Measurements from ENCODE around the gene KRT14.
"Not testable (repeated sequence)": the region's sequence is repeated elsewhere in the genome, so short reads cannot be mapped to it uniquely, and the experiment has no call there.

KRT14 gene

DNA sequence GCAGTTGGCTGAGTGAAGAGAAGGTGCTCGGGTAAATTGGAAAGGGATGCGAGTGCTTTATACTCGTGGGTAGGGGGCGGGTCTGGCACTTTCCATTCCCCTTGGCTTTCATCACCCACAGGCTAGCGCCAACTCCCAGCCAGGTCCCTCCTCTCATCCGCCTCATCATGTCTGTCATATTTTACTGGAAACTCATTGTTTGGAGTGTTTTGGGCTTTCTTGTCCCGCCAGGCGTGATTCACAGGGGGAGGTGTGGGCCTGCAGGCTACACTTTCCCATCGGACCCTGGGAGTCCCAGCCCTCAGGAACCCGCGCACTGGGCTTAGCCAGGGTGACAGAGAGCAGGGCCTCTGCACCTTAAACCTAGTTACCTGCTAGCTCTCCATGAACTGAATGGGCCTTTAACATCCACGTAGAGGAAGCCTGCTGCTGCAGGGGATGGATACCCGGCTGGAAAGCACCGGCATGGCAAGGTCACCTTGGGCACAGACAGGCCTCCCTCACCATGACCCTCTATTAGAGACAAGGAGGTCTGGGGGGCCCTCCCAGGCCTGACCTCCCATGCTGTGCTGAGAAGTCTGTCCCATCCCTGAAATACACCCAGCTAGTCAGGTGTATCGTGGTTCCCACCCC is at the start of gene KRT14:
KRT14 (minus strand) TSS at position 33 of the 633 bp plus-strand sequence. CDS start 61 bp downstream, outside the sequence.
- DNase-seq (ENCODE audit: low read depth) = no peak

DNA sequence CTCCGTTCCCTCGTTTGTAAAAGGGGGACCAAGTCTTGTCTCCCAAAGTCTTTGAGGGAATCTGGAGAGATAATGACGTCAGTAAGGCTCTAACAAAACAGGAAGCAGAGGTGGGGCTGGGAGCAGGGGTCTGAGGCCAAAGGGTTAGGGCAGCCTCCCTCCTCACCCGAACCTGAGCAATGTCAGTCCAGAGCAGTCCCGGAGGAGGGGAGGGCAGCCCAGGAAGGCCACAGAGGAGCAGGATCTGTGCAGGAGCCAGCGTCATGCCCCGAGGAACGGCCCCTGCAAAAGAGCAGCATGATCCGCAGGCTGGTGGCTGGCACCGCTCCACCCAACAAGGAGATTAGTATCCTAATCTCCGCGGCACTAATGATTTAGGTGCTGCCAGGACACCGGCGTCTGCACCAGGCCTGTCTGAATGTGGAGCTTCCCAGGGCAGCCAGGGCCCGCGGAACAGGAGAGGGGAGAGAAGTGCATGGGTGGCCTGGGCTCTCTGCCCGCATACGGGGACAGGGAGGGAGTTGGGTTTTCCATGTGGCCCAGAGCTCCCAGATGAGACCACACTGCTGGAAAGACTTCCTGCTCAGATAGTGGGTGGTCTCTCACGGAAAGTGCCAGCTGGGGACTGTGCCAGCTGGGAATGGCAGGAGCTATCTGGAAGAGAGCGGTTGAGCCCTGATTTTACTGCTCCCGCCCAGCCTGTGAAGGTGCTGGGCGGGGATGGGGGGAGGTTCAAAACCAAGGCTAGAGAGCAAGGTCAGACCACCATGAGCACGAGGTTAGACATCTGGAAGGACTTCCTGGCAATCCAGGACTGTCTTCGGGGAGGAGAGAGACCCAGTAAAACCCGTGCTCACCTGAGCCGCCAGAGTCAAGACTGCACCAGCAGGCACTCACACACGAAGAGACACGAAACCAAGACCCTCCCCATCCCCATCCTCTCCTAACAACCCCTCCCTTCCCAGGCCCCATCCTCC is 48.7 kb upstream of the KRT14 start:
- DNase-seq (ENCODE audit: low read depth) = no peak

DNA sequence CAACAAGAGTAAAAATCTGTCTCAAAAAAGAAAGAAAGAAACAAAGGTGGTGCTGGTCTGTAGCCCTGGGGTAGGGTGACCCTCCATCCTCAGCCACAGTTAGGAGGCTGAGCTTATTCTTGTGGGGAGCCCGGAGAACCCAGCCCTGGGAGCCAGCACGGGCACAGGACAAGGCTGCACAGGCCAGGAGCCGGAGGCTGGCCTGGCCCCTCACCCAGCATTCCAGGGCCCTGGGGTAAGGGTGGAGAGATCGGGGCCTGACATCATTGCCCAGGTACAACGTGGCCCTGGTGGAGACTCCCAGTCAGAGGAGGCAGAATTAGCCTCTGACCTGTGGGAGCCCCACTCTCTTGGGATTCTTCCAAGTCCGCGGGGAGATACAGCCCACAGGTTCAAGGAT is 47.9 kb upstream of the KRT14 start:
- DNase-seq (ENCODE audit: low read depth) = no peak

DNA sequence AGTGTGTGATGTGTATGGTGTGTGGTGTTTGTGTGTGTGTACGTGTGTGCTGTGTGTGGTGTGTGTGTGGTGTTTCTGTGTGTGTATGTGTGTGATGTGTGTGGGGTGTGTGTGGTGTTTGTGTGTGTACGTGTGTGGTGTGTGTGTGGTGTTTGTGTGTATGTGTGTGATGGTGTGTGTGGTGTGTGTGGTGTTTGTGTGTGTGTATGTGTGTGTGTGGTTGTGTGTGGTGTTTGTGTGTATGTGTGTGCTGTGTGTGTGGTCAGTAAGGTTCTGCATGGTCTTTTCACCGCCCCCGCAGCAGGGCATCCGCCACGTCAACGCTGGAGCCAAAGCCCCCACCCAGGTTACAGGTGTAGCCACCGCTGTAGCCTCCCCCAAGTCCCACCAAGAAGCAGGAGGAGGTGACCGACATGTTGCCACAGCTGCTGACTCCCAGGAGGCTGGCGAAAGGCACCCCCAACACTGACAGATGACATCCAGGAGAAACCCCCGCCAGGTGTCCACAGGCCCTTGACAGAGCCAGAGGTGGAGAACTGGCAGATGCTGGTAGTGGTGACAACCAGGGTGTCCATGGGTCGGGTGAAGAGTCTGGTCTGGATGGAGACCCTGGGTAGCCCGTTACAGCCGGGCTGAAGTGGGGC is 47.0 kb upstream of the KRT14 start:
- DNase-seq (ENCODE audit: low read depth) = no peak

DNA sequence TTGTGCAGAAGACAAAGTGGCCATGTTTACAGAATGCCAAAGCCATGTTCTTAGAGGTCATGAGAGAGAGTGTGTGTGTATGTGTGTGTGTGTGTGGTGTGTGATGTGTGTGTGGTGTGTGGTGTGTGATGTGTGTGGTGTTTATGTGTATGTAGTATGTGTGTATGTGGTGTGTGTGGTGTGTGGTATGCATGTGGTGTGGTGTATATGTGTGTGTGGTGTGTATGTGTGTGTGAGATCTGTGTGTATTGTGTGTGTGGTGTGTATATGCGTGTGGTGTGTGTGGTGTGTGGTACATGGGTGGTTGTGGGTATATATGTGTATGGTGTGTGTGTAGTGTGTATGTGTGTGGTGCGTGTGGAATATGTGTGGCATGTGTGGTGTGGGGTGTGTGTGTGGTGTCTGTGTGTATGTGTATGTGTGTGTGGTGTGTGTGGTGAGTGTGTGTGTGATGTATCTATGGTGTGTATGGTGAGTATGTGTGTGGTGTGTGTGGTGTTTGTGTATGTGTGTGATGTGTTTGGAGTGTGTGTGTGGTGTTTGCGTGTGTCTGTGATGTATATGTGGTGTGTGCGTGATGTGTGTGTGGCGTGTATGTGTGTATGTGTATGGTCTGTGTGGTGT is 45.9 kb upstream of the KRT14 start:
- DNase-seq (ENCODE audit: low read depth) = no peak

DNA sequence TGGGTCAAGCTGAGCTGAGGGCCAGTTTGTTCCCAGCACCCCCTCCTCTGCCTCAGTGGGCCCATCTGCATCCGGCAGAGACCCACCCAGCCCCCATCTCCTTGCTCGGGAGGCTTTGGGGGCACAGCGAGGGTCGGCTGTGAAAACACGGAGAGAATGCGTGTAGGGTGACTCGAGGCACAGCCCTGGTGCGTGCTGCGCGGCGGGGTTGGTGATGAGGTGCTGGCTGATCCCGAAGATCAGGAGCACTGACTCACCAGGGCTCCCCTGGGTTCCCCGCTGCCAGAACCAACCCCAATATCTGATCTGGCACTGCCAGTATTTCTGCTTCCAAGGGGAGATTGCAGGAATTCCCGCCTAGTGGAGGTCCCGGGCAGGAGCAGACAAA is 45.2 kb upstream of the KRT14 start:
- DNase-seq (ENCODE audit: low read depth) = no peak

DNA sequence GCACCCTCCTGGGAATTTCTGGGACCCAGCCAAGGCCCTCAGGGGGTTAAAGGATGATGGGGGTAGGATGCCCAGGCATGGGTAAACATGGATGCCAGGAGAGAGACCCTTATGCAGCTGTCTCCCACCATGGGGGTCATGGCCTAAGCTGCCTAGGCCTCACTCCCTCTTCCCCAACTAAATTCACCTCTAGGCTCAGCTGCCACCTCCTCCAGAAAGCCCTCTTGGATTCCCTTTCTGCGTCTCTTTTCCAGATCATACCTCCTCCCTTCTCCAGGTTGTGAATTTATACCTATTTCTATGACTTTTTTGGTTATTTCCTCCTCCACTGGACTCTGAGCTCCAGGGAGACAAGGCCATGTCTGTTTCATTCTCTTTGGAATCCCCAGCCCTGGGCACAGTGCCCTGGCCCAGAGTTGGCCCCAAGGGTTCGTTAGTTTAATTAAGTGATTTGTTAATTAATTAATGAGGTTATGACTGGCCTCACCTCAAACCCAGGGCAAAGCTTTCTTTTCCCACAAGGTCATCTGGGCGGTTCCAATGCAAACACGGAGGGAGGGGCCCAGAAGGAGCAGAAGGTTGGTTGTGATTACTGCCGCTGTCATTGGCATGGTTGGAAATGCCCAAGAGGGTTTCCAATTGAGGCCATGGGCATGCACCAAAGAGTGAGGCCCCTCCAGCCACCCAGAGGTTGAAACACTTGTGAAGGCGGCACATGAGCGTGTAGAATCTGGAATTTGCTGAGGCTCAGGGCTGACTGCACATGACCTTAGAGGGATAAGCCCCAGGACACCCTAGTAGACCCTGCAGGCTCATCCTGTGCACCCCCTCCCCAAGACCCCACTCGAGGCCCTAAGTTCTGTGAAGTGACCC is 44.6 kb upstream of the KRT14 start:
- no peak for DNase-seq (ENCODE audit: low read depth)

DNA sequence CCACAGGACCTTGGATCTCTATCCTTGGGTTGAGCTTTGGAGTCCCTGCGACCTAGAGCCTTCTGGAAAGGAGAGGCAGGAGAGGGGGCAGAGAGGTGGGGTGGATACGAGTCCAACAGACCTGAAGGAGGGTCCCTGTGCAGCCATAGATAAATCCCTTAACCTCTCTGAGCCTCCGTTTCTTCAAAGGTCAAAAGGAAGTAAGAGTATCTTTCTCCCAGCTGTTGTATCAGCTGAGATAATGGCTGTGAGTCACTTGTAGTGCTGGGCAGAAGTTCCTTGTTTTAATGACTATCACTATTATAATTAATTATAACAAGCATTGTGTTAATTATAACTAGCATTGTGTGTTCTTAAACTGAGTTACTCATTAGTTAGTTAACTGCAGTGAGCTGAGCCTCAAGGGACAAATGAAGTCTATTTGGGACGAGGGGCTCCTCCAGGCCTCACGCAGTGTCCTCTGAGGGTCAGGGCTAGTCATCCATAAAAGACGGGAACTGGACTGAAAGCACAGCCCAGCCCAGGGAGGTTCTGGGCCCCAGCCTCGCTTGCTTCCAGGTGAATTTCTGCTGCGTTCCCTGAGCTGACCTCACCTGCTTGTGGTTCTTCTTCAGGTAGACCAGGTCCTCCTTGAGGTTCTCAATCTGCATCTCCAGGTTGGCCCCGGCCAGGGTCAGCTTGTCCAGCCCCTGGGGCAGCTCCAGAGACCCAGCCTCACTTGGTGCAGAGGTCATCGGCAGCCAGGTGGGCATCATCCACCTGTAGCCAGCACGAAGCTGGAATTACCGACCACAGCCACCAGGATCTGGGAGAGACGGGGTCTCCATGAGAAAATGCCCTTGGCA is 43.4 kb upstream of the KRT14 start:
- no peak for DNase-seq (ENCODE audit: low read depth)

DNA sequence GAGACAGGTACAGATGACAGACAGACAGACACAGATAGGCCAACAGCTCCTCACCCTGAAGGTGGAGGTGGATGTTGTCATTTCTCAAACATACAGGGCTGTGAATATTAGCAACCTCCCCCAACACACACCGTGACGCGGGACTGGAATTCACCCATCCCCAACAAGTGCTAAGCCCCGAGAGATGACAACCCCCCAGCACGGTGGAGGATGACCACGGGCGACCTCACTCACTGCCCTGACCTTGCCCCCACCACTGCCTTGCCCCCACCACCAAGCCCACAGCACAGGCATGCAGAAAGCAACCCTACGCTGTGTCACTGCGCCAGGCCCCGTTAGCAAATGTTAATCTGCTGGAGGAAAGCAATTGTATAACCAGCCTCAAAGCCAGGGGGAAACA is 42.6 kb upstream of the KRT14 start:
- no peak for DNase-seq (ENCODE audit: low read depth)

DNA sequence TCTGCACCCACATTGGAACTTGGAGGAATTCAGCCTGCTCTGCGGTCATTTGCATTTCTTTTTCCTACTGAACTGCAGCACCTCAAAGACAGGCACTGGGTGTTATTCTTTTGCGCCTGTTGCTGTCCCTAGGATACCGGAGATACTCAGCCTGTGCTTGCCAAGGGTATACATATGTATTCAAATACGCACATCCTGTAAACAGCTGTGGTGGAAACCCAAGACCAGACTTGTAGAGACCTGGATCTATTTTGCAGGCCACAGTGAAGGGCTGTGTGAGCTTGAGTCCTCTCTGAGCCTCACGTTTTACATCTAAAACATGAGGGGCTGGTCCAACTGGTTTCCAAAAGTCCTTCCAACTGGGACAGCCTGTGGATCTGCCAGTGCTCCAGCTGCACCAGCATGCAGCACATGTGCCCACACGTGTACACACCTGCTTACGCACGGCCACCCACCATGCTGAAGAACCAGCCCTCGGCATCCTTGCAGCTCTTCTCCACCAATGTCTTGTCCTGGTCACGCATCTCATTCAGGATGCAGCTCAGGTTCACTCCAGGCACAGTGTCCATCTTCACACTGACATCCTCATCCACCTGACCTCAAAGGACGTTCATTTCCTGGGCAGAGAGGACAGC is 42.0 kb upstream of the KRT14 start:
- DNase-seq (ENCODE audit: low read depth) = not testable (repeated sequence)

DNA sequence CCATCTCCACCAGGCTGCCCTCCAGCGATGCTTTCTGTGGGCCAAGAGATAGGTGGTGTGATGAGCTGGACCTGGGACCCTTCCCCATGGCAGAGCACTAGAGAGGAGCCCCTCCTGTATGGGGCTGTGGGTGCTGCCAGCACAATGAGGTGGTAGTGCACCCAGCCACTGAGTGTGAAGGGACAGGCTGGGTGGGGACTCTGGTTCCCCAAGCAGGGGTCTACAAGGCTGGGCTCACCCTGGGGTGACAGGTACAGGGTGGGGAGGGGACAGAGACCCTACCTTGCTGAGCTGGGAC is 41.3 kb upstream of the KRT14 start:
- not testable (repeated sequence) for DNase-seq (ENCODE audit: low read depth)

DNA sequence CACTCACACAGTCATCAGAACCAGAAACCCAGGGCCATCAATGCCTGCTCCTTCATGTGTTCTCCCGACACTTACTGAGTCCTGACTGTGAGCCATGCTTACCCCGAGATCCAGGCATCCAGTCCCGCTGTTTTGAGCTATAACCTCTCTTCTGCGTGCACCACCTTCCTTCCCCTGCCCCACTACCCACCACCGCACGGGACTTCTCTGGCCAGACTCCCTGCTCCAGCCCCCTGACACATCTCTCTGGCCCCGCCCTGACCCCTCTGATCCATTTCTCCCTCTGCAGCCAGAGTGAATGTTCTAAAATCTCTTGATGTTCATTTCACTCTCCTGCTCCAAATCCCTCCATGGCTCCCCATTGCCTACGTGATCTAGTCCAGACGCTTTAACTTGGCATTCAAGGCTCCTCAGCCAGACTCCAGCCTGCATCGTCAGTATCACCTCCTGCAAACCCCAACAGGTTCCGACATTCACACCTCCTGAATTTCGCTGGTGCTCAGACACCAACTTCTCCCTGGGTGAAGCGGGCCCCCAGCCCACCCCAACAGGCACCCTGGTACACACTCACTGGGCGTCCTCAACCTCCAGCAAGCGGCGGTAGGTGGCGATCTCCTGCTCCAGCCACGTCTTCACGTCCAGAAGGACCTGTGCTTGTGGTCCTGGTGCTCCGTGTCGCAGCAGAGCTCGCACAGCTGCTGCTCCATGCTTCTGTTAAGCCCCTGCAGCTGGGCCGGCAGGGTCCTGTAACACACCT is 40.8 kb upstream of the KRT14 start:
- DNase-seq (ENCODE audit: low read depth) = no peak

DNA sequence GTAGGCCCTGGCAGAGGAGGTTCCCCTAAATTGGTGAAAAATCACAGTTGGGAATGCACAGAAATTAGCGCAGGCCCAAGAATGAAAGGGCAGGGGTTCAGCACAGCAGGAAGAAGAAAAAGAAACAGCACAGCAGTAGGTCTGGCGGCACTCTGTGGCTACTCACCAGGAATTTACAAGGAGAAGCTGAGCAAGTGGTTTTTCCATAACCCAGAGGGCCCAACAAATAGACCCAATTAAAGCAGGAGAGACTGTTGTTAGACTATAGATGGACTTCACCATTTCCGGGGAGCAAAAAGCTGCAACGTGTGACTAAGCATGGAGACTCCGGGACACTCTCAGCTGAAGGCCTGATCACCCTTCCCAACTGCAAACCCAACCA is 40.2 kb upstream of the KRT14 start:
- DNase-seq (ENCODE audit: low read depth) = not testable (repeated sequence)

DNA sequence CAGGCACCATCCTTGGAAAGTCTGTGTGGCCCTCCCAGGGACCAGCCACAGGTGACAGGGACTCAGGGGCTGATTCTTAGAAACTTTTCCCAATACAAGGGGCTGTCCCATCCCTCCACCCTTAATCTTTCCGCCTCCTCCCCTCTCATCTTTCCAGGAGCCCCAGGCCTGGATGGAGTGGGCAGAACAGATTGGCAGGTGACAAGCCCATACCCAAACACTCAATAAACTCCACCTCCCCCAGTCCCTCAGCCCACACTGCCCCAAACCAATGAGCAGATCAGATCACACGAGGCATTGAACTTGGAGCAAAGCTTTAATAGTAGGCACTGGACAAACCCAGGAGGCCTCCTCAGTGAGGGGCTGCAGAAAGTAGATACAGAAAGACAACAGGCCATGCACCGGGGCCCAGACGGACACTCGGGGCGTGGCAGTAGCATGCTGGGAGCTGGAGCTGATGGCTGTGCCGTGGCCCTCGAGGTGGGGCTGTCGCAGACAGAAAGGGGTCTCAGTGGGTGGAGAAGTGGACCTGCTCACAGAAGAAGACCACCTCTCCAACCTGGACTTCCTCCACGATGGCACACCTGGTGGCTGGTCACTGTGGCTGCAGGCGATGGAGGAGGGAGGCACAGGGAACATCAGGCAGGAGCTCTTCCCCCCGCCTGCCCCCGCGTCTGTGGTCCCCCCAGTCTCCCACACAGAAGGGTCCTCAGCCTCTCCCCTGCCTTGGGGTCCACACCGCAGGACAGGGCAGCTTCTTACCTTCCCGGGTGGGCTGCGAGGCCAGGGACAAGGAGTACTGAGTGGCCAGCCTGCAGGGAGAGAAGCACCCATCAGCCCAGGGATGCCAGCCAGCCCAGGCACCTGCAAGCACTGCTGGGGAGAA is 39.6 kb upstream of the KRT14 start:
- not testable (repeated sequence) for DNase-seq (ENCODE audit: low read depth)

DNA sequence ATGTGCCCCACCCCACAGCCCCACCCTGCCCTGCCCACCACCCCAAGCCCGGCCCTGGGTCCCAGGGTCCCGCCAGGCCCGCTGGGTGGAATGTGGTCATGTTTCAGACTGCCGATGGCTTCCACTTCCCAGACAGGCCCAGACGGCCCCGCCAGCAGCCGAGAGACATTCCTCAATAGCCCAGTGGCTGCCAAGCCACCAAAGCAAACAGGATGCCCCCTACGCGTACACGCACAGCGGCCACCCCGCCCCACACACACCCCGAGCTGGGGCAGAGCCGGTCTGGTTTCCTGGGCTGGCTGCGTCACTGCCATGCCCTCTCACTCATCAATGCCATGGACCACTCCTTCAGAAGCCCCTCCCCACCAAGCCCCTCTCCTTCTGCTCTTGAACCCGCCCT is 38.9 kb upstream of the KRT14 start:
- no peak for DNase-seq (ENCODE audit: low read depth)

DNA sequence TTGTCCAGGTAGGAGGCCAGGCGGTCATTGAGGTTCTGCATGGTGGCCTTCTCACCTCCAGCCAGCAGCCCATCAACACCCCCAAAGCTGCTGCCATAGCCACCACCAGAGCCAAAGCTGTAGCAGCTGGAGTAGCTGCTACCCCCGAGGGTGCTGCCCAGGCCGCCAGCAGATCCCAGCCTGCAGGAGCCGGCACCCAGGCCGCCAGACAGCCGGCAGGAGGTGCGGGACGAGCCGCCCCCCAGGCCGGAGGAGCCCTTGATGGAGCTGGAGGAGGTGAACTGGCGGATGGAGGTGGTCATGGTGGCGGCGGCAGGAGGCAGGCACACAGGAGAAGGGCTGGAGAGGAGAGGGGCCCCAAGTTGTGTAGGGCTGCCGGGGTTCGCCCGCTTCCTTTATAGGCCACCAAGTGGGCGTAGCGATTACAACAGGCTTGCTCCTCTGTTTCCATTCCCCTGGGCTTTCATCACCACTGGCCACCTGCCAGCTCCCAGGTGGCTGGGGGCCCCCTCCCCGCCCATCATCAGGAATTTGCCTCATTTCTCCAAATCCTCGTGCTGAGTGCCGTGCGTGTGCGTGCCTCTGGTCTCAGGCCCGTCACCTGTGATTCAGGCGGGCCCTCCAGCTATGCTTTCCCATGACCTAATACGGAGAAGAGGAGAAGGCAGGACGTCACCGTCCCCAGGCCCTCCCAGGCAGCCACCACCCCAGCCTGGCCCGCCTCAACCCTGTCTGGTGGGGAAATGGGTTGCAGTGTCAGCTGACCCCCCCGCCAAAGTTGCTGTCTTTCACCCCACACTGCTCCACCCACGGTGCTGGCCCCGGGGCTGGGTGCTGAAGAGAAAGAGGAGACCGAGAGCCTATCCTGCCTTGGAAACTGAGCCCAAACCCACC is 37.8 kb upstream of the KRT14 start, which contains the start of gene KRT17:
KRT17 (minus strand) TSS at position 368 of the 894 bp plus-strand sequence; CDS start at position 302, 66 bp downstream.
- no peak for DNase-seq (ENCODE audit: low read depth)

DNA sequence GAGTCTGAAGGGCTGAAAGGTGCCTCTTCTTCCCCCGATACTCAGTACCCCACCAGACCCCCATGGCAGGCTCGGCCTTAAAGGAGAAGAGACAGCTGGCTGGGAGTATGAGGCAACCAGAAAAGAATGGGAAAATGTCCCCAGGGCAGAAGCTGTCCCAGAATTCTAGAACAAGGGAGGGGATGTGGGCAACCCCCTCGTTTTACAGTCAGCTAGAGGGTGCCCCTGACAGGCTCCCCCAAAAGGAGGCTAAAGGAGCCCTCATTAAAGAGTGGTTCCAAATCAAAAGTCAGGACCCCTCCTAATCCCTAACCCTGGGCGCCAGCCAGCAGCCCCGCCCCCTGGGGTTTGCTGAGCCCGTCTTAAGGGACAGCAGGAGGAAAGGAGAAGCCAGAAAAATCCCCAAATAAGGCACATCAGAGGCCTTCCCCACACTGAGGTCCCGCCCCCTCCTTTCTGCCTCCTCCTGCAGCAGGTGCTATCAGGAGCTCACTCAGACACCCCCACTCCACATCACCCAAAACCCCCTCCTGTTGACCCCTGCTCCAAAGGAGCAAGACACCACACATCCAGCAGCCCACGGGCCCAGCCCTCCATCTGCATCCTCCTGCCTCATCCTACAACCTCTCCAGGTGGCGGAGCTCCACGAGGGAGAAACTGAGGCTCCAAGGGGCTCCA is 36.6 kb upstream of the KRT14 start:
- DNase-seq (ENCODE audit: low read depth) = not testable (repeated sequence)

Measured in activated T-cell treated with anti-CD3 and anti-CD28 coated beads for 48 hours (primary cell).